ENCODE data around the gene ABCC5.

Gene ABCC5

DNA sequence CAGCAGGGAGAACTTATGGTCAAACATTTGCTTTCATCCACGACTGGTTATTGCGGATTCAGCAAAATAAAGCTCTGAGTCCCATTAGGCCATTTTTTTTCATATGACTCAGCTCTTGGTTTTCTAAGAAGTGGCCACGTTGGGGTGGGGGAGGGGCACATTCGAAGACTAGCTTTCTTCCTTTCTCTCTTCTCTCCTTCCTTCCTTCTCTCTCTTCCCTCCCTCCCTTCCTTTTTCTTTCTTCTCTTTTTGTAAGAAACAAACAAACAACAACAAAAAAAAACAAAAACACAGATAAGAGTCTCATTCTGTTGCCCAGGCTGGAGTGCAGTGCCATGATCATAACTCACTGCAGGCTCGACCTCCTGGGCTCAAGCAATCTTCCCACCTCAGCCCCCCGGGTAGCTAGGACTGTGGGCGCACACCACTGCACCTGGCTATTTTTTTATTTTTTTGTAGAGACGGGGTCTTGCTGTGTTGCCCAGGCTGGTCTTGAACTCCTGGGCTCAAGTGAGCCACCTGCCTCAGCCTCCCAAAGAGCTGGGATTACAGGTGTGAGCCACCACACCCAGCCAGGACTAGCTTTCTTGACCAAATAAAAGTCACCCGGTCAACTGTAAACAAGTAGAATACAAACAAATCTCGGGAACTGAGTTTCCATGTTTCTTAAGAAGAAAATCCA lies 41.6 kb downstream of the ABCC5 start:
- no peak for DNase-seq (ENCODE audit: low read depth in 2 of 2)

DNA sequence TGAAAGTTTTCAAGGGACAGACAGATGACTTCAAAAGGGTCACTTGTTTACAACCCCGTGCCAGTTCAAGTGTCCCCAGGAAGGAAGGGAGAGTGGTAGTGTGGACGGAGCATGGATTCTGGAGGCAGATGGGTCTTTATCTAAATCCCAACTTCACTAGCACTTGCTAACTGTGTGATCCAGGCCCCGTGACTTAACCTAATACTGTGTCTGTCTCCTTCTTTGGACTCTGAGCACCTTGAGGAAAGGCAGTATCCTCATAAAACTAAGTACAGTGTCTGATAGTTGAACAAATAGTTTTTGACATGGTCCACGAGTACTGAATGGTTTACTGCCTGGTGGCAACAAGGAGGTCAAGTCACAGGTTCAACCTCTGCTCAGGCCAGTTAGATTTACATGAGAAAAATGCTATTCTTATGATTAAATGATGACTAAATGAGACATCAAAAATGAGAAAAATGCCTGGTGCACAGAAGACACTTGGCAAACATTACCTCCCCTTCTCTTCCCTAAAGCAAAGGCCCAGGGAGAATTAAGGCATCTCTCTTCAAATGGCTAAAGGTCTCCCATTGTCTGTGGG lies 48.9 kb downstream of the ABCC5 start:
- no peak for DNase-seq (ENCODE audit: low read depth in 2 of 2)

GRCh38 chr3:183967693-183968092 lies 50.0 kb downstream of the ABCC5 start:
- DNase-seq (ENCODE audit: low read depth in 2 of 2), result no peak

- no peak for DNase-seq (ENCODE audit: low read depth in 2 of 2)
Measured at GRCh38 chr3:183966361-183966791, 51.3 kb downstream of the ABCC5 start.

DNA sequence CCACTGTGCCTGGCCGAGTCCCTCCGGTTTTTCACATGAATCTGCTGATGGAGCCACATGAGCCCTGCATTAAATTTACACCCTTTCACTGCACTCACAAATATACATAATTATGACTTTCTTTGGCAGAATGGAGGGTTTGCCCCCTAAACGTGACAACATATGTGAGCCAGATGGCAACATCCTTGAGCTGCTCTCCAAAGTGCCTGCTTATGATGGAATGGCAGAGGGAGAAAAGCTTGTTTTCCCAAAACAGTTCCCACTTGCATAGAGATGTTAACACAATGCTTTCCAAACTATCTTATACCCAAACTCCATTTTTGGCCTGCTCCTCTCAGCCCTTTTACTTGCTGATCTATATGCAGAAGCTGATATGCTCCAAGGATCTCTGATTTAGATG lies 54.9 kb downstream of the ABCC5 start:
- no peak for DNase-seq (ENCODE audit: low read depth in 2 of 2)

- DNase-seq (ENCODE audit: low read depth in 2 of 2), result no peak
Measured at GRCh38 chr3:183959214-183959613, 58.5 kb downstream of the ABCC5 start.

DNA sequence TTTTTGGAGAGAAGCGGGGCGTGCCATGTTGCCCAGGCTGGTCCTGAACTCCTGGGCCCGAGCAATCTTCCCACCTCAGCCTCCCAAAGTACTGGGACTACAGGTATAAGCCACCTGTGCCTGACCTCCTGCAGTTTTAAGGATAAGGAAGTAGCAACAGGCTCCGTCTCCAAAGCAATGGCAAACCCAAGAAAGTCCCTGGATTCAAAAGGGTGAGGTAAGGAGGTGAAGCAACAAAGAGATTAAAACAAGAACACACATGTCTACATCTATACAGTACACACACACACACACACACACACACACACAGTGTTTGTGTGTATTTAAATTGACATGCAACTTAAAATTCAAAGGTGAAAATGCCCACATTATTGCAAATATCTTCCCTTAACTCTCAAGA lies 58.9 kb downstream of the ABCC5 start:
- DNase-seq (ENCODE audit: low read depth in 2 of 2), result no peak

GRCh38 chr3:183958226-183958625 lies 59.5 kb downstream of the ABCC5 start:
- DNase-seq (ENCODE audit: low read depth in 2 of 2), result no peak

GRCh38 chr3:183954875-183955274 lies 62.8 kb downstream of the ABCC5 start:
- no peak for DNase-seq (ENCODE audit: low read depth in 2 of 2)

- DNase-seq (ENCODE audit: low read depth in 2 of 2), result no peak
Measured at GRCh38 chr3:183953471-183954070, 64.1 kb downstream of the ABCC5 start.

- no peak for DNase-seq (ENCODE audit: low read depth in 2 of 2)
Measured at GRCh38 chr3:183951459-183951858, 66.2 kb downstream of the ABCC5 start.

GRCh38 chr3:183949690-183950089 lies 68.0 kb downstream of the ABCC5 start:
- DNase-seq (ENCODE audit: low read depth in 2 of 2), result no peak

DNA sequence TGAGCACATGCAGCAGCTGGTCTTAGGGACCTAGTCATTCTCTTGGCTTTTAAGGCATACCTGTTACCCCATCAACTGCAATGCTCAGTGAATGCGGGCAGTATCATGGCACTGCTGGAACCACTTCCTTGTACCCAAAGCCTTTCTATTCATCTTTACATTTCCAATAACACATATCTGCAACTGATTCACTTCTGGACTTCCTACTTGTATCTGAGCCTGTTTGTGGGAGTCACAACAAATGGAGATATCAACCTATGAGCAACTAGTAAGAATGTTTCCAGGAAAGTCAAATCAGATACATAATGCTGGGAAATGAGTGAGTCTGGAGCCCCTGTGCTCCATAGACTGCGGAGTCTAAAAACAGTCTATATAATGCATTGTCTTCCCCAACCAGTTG lies 71.6 kb downstream of the ABCC5 start:
- no peak for DNase-seq (ENCODE audit: low read depth in 2 of 2)

GRCh38 chr3:183944775-183945174 lies 72.9 kb downstream of the ABCC5 start:
- DNase-seq (ENCODE audit: low read depth in 2 of 2), result no peak

- DNase-seq (ENCODE audit: low read depth in 2 of 2), result no peak
Measured at GRCh38 chr3:183943739-183944138, 73.9 kb downstream of the ABCC5 start.

DNA sequence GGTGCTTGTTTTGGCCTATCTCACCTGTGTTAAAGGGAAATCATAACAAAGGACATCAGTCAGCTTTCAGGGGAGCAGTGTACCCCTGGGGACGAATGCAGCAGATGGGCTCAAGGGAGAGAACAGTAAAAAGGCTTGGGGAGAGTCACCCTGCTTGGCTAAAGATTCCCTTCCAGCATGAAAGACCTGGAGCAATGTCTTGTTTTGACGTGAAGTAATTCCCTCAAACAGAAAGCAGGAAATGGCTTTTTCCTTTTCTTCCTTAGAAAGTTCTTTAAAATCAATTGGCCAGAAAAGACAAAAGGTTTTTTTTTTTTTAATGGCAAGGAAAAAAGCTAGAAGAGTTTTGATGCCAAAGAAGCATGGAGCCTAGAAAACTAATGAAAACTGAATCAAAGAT lies 76.5 kb downstream of the ABCC5 start:
- DNase-seq (ENCODE audit: low read depth in 2 of 2), result no peak

DNA sequence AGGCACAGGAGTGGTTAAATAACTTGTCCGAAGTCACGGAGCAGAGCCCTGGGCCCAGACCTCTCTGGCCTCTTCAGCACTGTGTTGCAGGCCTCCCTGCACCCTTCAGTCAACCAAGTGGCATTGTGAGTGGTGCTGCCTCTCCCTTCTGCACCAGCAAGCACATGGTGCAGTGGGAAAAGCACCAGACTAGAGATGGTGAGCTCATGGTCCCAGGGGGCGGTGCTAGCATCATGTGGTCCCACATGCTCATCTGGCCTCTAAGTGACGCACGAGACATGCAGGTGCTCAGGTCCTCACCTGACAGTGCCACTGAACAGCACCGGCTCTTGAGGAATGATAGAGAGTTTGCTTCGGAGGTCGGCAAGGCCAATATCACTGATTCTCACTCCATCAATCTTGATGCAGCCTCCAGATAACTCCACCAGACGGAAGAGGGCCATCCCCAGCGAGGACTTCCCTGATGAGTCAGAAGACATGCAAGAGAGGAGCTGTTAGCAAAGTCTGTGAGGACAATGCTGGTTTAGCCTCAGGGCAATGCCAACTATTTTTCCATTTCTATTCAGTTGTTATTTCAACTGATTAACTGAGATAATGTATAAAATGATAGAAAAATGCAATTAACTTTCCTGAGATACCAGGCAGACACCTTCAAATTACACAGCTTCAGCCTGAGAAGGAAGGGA lies 79.9 kb downstream of the ABCC5 start:
- DNase-seq (ENCODE audit: low read depth in 2 of 2), result no peak

GRCh38 chr3:183933160-183933559 lies 84.5 kb downstream of the ABCC5 start:
- no peak for DNase-seq (ENCODE audit: low read depth in 2 of 2)

DNA sequence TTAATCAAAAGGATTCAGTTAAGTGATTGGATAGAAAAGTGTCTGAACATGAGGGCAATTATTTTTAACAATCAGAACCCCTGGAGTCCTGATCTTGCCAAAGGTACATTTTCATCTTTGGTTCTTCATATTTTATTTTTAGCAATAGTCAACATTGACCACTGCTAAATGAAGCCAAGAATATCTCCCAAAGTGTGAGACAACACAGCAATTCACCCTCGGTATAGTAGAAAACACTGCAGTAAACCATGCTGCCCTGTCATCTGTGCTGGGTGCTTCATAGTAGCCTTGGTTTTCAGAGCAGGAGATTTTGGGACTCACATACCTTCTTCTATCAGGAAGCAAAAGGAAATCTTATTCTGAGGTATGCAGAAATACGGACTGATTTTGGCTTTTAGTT lies 85.8 kb downstream of the ABCC5 start:
- no peak for DNase-seq (ENCODE audit: low read depth in 2 of 2)

- no peak for DNase-seq (ENCODE audit: low read depth in 2 of 2)
Measured at GRCh38 chr3:183930086-183930485, 87.6 kb downstream of the ABCC5 start.

- DNase-seq (ENCODE audit: low read depth in 2 of 2), result no peak
Measured at GRCh38 chr3:183927059-183927458, 90.6 kb downstream of the ABCC5 start.

DNA sequence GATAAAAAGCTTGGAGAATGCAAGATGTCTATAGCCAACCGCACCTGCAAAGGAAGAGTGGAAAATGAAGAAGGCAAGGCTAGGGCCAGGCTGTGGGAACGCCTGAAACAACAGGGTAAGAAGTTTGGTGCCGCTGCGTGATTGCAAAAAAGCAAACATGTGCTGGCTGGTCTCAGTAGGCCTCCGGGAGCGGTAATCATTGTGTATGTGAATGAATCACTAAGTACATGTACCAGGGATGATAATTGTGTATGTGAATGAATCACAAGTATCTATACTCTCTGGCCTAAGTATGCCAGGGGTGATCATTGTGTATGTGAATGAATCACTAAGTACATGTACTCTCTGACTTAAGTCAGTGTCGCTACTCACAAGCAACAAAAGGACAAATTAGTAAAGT lies 92.7 kb downstream of the ABCC5 start:
- DNase-seq (ENCODE audit: low read depth in 2 of 2), result no peak

DNA sequence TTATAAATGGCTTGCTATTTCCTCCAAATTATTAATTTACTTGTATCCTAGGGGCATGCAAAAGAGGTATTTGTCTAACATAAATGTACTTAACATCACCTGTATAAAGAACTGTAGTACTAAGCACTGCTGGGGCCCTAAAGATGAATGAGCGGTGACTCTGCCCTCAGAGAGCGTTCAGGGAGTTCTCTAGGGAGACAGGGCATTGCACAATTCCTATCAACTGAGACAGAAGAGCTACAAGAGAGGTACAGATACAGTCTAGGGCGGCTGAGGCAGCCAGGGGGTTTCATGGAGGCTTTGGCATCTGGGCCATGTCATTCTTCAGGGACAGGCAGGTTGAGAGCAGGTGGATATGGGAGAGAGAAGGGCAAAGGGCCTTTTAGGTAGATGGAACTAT lies 93.1 kb downstream of the ABCC5 start:
- no peak for DNase-seq (ENCODE audit: low read depth in 2 of 2)
